Colon (tissue), 2 donors: ENCODE results near the gene PLA2G12B.
"Not testable (repeated sequence)": the region's sequence is repeated elsewhere in the genome, so short reads cannot be mapped to it uniquely, and the experiment has no call there.

Source experiments
- FAIRE-seq: peaks from 2 replicates; lab custom pipeline; 2012; peaks lifted over from hg19 to GRCh38; lab: Jason Lieb, UNC
- donor health status: control.
- donor health status: control.

The PLA2G12B gene

GRCh38 chr10:72935361-72935760 lies 19.2 kb downstream of the PLA2G12B start:
- no peak for FAIRE-seq

- no peak for FAIRE-seq
Observed at GRCh38 chr10:72932259-72933015, 22.2 kb downstream of the PLA2G12B start.

- no peak for FAIRE-seq
Observed at GRCh38 chr10:72930276-72930675, 24.3 kb downstream of the PLA2G12B start.

GRCh38 chr10:72928798-72929197 lies 25.8 kb downstream of the PLA2G12B start:
- FAIRE-seq: no peak

GRCh38 chr10:72927485-72927884 lies 27.1 kb downstream of the PLA2G12B start:
- no peak for FAIRE-seq

- FAIRE-seq: no peak
Observed at GRCh38 chr10:72925951-72926465, 28.6 kb downstream of the PLA2G12B start.

- FAIRE-seq: no peak
Observed at GRCh38 chr10:72924351-72924750, 30.3 kb downstream of the PLA2G12B start.

- FAIRE-seq: not testable (repeated sequence)
Observed at GRCh38 chr10:72921147-72921683, 33.4 kb downstream of the PLA2G12B start.

GRCh38 chr10:72918352-72918751 lies 36.3 kb downstream of the PLA2G12B start:
- no peak for FAIRE-seq

GRCh38 chr10:72917803-72918332 lies 36.7 kb downstream of the PLA2G12B start:
- not testable (repeated sequence) for FAIRE-seq

GRCh38 chr10:72917201-72917600 lies 37.4 kb downstream of the PLA2G12B start:
- not testable (repeated sequence) for FAIRE-seq

GRCh38 chr10:72913287-72913686 lies 41.3 kb downstream of the PLA2G12B start:
- no peak for FAIRE-seq

GRCh38 chr10:72912736-72913135 lies 41.9 kb downstream of the PLA2G12B start:
- FAIRE-seq: no peak

- FAIRE-seq: no peak
Observed at GRCh38 chr10:72911758-72912157, 42.8 kb downstream of the PLA2G12B start.

- no peak for FAIRE-seq
Observed at GRCh38 chr10:72910705-72911104, 43.9 kb downstream of the PLA2G12B start.

GRCh38 chr10:72906446-72906845 lies 48.2 kb downstream of the PLA2G12B start:
- FAIRE-seq: no peak

GRCh38 chr10:72904806-72905205 lies 49.8 kb downstream of the PLA2G12B start:
- no peak for FAIRE-seq

- not testable (repeated sequence) for FAIRE-seq
Observed at GRCh38 chr10:72903941-72904446, 50.6 kb downstream of the PLA2G12B start.

GRCh38 chr10:72899545-72899944 lies 55.1 kb downstream of the PLA2G12B start:
- FAIRE-seq: no peak

GRCh38 chr10:72898616-72899015 lies 56.0 kb downstream of the PLA2G12B start:
- FAIRE-seq: no peak

- FAIRE-seq: no peak
Observed at GRCh38 chr10:72895236-72895850, 59.3 kb downstream of the PLA2G12B start.

GRCh38 chr10:72893136-72893798 lies 61.3 kb downstream of the PLA2G12B start, which contains the start of gene OIT3:
Gene OIT3 (plus strand): TSS chr10:72893739. CDS start chr10:72893799, 60 bp downstream.
- no peak for FAIRE-seq
